Right ventricle myocardium superior (tissue), 1 donor: ENCODE results near the gene ATP2A3. TPM values are rescaled to one million over a fixed set of nuclear protein-coding genes. Genes with fewer than 3 reads are reported as not detected.

Experiments
- ATAC-seq: fragments of 200-7000 bp; cut with Tn5 transposase; one replicate; pipeline ENCODE4 v1.9.1; 2020; ENCODE audit warnings: mild to moderate bottlenecking; ENCODE audit not compliant: poor library complexity
- DNase-seq: peaks from one replicate; pipeline ENCODE4 v3.0.0-alpha.2; 2020
- intact Hi-C: fragments of 100-400 bp; cut with DNase I; formaldehyde crosslinking; loops from one replicate; pipeline ENCODE4 v1.11.2; 2022
- total RNA-seq: library from RNA; stranded (reverse); fragmentation: NEBNext Ultra II Directional; extraction: Animal tissue kit (Norgen Biotek cat#: 25700); gene quantifications from one replicate; pipeline ENCODE4 v1.2.1, GENCODE V29; 2021
- donor health status: DM: no; HTN: yes; CAD: no; lungs with severe emphysema.

Gene ATP2A3
- total RNA-seq, 1 donor from 2014 or later, result 6.0 TPM

DNA sequence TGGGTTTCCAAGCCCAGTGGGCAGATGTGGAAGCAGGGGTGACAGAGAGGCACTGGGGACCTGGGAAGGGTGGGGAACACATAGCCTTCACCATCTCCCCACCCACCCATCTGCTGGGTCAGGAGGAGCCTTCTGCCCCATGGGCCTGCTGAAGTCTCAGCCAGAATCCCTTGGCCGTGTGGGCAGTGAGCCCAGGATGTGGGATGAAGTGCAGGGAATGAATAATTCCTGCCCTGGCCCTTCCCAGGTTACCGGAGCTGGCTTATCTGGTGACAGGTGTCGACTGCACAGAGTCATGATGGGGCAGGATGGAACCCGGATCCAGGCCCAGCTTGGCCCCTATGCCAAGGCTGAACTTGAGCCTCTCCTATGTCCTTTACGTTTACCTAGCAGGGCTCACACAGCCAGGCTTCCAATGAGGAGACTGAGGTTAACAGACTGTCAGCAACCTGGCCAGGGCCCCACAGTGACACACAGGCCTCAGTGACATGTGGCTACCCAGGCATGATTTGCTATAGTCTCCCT, 17.5 kb downstream of the ATP2A3 start:
- intact Hi-C loops, result no loop called here
- ATAC-seq, result no peak
- DNase-seq, result no peak

DNA sequence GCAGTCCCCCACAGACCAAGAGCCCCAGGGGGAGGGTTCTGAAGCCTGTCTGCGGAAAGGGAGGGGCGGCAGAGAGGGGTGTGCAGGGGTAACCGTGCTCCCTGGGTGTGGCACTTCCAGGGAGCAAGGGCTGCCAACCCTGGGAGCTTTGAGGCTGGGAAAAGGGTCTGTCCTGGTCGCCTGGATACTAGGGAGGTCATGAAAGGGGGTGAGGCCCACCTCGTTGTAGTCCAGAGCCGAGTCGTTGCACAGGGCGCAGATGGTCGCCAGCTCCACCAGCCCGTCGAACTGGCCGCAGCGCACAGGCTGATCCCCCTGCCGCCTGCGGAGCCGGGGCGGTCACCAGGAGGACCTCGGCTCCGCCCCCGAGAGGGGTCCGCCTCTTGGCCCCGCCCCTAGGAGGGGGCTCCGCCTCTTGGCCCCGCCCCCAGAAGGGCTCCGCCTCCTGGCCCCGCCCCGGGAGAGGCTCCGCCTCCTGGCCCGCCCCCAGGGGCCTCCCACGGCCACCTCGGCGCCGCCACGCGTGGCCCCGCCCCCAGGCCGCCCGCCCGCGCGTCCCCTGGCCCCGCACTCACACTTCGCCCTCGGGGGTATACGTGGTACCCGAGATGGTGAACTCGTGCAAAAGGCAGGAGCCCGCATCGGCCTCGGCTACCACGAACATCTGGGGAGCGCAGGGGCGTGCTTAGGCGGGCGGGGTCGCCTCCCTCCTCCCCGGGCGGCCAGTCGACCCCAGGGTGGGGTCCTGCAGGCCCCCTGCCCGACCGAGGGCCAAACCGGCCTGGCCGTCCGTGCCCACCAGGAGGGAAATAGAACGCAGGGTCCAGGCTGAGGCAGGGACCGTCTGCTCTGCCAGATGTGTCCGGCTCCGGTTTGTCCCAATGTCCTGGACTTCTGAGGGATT, 19.5 kb downstream of the ATP2A3 start:
- peak; percentile 73 for DNase-seq
- peak; percentile 97 for ATAC-seq
- intact Hi-C loops, result no loop called here

DNA sequence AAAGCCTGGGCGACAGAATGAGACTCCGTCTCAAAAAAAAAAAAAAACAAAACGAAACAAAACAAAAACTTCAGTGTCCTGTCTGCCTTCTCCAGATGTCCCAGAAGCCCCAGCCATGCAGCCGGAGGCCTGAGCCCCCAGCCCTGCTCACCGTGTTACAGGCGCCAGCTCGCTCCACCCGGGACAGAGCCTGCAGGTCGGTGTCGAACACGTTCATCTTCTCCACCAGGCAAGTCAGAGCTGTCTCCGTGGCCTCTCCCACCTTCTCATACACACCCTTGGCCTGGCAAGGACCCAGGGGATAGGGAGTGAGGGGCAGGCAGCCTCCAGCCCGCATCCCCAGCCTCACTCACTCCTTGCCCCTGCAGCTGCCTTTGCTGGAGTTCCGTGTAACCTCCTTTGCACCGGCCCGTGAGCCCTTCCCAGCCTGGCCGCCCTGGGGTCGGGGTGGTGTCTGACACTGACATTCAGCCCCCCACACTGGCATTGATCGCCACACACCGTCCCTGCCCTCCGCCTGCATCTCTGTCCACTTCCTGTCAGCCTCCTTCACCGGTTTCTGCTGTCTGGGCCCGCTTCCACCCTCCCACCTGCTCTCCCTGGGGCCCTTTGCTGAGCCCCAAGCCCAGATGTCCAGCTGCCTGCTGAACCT, 20.9 kb downstream of the ATP2A3 start:
- no peak for DNase-seq
- intact Hi-C loops, result no loop called here
- no peak for ATAC-seq

DNA sequence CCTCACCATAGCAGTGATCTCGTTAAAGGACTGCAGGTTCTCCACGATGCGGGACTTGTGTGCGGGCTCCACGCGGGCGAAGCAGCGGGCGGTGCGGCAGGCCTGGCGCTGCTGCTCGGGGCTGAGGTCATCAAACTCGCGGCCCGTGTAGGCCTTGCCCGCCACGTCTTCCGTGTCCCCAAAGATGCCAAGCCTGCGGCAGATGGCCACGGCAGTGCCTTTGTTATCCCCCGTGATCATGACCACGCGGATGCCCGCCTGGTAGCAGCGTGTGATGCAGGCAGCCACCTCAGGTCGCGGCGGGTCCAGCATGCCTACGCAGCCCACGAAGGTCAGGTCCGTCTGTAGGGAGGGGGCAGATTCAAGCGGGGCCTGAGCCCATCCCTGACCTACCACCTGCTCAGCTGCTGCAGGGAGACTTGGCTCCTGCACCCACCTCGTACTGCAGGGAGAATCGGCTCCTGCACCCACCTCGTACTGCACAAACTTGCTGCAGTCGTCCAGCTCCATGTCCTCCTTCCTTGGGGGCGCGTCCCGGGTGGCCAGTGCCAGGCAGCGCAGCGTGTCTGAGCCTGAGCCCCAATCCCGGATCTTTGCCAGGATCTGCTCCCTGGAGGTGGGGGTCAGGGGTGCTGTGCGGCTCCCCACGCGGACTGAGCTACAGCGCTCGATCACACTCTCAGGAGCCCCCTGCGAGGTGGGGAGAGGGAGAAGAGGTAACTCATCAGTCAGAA, 23.1 kb downstream of the ATP2A3 start:
- no peak for ATAC-seq
- DNase-seq, result no peak
- intact Hi-C loops, result no loop called here

- no peak for DNase-seq
- intact Hi-C loops, result no loop called here
- ATAC-seq, result no peak
Observed at GRCh38 chr17:3937359-3937758, 26.9 kb downstream of the ATP2A3 start.

DNA sequence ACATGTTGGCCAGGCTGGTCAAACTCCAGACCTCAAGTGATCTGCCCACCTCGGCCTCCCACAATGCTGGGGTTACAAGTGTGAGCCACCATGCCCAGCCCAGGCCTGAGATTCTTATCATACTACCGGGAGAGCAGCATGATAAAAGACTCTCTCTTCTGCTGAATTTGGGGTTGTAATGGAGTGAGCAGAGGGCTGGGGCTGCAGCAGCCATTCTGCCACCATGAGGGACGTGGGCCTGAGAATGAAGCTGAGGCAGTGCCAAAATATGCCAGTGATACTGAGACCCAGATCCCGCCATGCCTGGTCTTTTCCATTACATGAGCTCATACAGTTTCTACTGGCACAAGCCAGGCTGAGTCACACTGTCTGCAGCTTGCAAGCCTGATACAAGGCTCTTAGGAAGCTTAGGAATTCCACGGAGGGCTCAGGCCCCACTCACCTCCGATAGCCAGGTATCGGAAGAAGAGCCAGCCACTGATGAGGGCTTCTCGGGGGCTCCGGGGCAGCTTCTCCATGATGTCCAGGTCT, 28.3 kb downstream of the ATP2A3 start:
- DNase-seq, result no peak
- intact Hi-C loops, result loop anchor here (2.0 kb wide), 1 partner anchor 69 kb away; no protein-coding TSS in a partner anchor
- ATAC-seq, result no peak

DNA sequence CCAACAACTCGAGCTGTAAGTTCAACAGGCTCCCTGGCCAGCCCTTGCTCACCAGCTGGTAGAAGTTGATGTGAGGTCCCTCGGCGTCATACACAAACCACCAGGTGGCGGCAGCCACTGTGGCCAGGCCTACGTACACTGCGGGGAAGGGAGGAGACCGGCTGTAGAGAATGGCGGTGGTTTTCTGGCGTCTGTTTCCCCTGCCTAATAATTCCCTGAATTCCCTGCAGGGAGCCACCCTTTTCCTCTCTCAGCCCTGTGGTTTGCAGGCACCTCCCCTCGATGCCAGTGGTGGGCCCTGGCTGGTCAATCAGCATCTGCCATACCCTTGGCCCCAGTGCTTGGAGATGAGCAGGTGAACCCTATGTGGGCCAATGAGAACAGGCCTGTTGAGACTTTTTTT, 29.1 kb downstream of the ATP2A3 start:
- ATAC-seq (peak; percentile 97), DNase-seq (peak; percentile 79)
- intact Hi-C loops, result loop anchor here (2.0 kb wide), 1 partner anchor 70 kb away; no protein-coding TSS in a partner anchor

GRCh38 chr17:3929764-3930163, 34.5 kb downstream of the ATP2A3 start:
- DNase-seq, result no peak
- intact Hi-C loops, result no loop called here
- no peak for ATAC-seq

- intact Hi-C loops, result no loop called here
- ATAC-seq (no peak), DNase-seq (no peak)
Observed at GRCh38 chr17:3929181-3929580, 35.1 kb downstream of the ATP2A3 start.

DNA sequence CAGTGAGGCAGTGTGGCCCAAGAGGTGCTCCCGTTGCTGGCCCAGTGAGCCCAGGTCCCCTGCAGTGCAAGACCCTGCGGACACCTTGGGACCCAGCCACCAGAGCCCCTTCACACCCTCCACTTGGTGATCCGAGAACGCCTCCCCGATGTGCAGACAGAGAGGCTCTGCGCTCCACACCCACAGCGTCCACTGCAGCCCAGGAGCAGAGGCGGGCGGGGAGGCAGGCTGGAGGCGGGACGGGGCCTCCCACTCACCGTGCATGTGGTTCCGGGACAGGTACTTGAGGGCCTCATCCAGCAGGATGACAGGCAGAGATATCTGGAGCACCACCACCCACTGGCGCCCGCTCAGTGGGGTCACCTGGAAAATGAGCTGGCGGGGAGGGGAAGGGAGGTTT, 35.8 kb downstream of the ATP2A3 start:
- intact Hi-C loops, result no loop called here
- ATAC-seq (no peak), DNase-seq (no peak)

DNA sequence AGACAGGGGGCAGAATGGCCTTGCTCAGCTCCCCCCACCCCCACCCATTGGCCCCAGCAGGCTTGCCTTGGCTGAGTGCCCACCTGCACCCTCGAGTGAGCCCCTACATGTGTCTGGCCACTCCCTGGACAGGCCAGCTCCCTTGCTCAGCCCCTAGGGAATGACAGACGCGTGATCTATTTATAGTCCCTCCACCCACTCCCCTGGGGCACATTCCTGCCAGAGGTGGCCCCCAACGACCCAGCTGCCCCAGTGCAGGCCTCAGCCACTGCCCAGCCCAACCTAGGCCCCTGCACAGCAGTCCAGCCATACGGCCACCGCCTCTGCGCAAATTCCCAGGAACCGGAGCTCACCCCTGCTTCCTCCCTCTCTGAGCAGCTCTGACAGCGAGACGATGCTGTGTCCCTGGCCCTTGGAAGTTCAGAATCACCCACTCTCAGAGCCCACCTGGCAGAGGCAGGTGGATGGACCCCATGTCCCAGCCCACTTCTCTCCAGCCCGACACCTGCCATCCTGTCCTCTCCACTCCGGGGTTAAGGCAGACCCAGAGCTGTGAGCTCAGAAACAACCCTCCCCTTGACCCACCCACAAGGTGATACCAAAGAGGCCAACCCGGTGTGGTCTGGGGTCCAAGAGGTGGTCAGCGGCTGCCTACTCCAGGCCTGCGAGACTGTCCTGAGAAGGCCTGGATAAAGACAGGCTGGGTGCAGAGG, 36.5 kb downstream of the ATP2A3 start:
- intact Hi-C loops, result no loop called here

GRCh38 chr17:3926860-3927627, 37.2 kb downstream of the ATP2A3 start:
- DNase-seq (no peak), ATAC-seq (no peak)
- intact Hi-C loops, result no loop called here

More for the DNA sequence above, 36.5 kb downstream of the ATP2A3 start:
- no peak for ATAC-seq
- DNase-seq, result no peak

DNA sequence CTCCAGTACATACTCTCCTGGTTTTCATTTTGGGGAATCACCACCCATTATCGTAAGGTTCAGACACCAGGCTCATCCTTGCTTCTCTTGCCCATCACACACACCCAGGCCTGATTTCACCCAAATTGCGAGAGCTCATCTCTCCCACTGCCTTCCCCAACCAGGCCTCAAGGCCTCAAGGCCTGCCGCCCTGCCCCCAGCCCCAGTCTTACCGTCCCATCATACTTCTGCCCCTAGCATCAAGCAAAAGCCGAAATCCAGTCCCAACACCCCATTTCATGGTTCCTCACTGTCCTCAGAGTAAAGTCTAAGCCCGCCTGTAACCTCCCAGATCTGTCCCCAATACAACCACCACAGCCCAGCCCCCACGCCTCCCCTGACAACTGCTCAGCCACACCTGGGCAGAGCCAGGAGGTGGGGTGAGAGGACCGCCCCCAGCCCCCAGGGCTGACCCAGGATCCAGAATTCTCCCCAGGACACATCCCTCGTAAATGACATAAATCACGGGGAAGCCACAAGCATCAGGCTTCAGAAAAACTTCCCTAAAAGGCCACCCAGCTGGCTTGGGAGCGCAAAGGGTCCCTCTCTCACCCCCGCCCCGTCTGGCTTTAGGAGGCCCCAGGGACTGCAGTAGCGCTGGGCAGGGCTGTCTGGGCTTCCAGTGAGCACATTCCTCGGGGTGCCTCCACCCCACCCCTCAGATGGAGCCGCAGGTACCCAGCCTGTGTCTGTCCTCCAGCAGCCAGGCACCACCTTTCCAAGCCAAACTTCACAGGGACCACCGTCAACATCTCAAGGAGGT, 38.4 kb downstream of the ATP2A3 start:
- DNase-seq (no peak), ATAC-seq (no peak)
- intact Hi-C loops, result no loop called here

- intact Hi-C loops, result no loop called here
- DNase-seq, result peak; percentile 71
- ATAC-seq, result peak; percentile 26
Observed at GRCh38 chr17:3924512-3925350, 39.5 kb downstream of the ATP2A3 start.

- ATAC-seq (no peak), DNase-seq (no peak)
- intact Hi-C loops, result no loop called here
Observed at GRCh38 chr17:3923466-3924190, 40.6 kb downstream of the ATP2A3 start.
